ENCODE data around the gene KAZALD1.

Gene KAZALD1

DNA sequence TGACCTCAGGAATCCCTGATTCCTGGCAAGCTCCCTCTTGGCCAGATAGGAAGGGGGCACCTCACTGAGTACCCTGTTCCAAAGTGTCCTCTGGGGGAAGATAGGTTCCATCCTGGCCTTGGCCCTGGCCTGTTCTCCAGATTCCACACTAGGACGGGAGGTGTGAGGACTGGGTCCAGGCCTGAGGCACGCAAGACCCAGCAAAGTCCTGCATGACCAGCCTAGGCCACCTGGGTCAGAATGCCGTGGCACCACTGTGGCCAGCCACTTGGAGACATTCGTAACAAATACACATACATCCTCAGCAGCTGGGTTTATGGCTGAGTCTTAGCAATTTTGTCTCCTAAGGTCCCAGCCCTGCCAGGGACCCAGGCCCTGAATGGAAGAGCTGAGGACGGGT is 46.0 kb downstream of the KAZALD1 start:
- Mint-ChIP-seq H3K4me3 (no peak overlapping the region), H3K36me3 (no peaks in the 10 kb centered on the region), H3K27ac (no peak overlapping the region), H3K4me1 (no peaks in the 10 kb centered on the region), H3K9me3 (no peaks in the 10 kb centered on the region)
- ATAC-seq = no peak
- no peak for DNase-seq (ENCODE audit: low spot score in 2 of 2)

DNA sequence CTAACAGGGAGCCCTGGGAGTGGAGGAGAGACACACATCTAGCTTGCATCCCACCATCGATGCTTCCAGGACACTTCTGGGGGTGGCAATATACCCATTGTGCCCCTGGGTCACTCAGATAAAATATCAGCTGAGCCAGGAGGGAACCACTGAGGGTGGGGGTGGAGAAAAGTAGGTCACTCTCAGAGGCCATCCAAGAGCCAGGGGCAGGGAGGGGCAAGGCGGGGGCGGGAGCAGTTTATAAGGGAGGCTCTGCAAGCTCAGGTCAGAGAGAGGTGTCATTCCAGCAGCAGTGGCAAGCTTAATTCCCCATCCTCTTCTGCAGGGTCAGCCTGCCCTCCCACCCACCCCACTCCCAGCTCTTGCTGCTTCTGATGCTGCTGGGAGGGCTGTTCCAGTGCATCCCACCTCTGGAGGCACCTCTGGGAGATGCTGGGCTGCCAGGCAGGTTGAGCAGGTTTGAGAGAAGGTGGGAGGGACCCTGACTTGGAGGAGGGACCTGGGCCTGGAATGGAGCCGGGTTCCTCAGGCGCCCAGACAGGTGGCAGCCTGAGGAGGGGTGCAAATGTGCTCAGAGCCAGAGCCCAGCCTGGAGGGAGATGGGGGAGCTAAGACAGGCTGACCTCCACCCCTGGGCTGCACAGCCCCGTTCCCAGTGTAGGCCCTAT is 49.2 kb downstream of the KAZALD1 start:
- Mint-ChIP-seq H3K4me3 (no peak overlapping the region), H3K36me3 (no peaks in the 10 kb centered on the region), H3K4me1 (no peaks in the 10 kb centered on the region), H3K9me3 (no peaks in the 10 kb centered on the region), H3K27ac (no peak overlapping the region)
- no peak for DNase-seq (ENCODE audit: low spot score in 2 of 2)
- no peak for ATAC-seq

DNA sequence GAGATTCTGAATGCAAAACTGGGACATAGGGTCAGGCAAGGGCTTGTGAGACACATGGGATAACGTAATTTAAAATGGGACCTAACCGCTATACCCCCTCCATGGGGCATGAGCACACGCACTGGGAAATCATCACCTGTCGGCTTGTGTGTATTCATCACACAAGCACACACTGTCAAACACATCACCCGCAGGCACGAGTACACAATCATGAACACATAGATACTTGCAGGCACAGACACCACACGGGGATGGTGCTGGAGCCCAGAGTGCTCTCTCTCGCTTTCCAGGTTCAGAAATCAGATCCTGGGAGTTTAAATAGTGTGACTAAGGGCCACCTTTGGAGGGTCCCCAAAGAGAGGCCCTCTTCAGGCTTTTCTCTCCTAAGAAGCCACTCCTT is 49.8 kb downstream of the KAZALD1 start:
- H3K36me3 Mint-ChIP-seq = no peaks in the 10 kb centered on the region
- no peak for ATAC-seq
- no peak overlapping the region for H3K27ac Mint-ChIP-seq
- DNase-seq (ENCODE audit: low spot score in 2 of 2) = no peak
- no peaks in the 10 kb centered on the region for H3K9me3 Mint-ChIP-seq
- H3K4me1 Mint-ChIP-seq = no peaks in the 10 kb centered on the region
- no peak overlapping the region for H3K4me3 Mint-ChIP-seq

DNA sequence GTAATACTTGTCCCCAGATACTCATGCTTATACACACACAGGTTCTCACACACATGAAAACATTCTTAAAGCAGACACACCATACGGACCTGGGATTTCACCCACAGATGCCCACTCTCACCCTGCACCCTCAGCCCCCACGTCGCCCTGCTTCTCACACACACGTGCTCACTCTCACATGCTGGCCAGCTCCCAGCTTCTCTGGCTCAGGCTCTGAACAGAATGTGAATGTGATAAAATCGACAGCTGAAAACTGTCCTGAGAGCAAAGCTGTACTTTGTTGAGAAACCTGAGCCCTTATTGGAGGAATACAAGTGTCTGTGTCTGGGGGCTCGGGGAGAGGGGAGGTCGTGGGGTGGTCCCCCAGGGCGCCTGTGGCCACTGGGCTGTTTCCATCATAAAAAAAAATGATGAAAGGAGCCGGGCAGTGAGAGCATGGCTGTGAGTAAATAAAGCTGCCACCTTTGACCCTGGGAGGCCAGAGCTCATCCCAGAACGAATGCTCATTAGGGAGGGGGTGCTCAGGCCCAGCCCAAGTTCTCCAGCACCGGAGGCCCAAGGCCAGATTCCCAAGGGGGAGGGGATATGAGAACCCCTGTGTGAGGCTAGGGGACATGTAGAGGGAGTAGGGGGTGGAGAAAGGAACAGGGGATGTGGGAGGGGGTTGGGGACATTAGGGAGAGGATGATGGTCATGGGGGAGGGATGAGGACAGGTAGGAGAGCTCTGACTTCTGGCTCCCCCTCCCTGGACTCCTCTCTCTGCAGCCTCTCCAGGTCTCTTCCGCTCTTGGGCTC is 51.2 kb downstream of the KAZALD1 start:
- Mint-ChIP-seq H3K27ac (no peak overlapping the region), H3K4me3 (no peak overlapping the region)
- ATAC-seq = no peak

DNA sequence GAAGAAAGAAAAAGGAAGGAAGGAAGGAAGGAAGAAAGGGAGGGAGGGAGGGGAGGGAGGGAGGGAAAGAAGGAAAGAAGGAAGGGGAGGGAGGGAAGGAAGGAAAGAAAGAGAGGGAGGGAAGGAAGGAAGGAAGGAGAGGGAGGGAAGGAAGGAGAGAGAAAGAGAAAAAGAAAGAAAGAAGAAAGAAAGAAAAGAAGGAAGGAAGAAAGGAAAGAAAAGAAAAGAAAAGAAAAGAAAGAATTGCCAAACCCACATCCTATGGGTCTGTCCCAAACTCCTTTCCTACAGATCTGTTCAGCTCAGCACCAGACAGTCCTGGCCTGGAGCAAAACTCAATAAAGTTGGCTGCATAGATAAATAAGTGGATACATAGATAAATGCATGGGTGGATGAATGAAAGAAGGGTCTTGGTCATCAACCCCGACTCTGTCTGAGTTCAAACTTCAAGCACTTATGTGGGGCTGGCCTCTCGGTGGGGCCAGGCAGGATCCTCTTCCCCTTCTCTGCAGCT is 52.2 kb downstream of the KAZALD1 start:
- no peak for ATAC-seq
- Mint-ChIP-seq H3K36me3 (no peaks in the 10 kb centered on the region), H3K9me3 (no peaks in the 10 kb centered on the region), H3K4me1 (no peaks in the 10 kb centered on the region), H3K27ac (no peak overlapping the region), H3K4me3 (no peak overlapping the region)
- no peak for DNase-seq (ENCODE audit: low spot score in 2 of 2)

More for the DNA sequence above, 51.2 kb downstream of the KAZALD1 start:
- no peak for DNase-seq (ENCODE audit: low spot score in 2 of 2)
- H3K9me3 Mint-ChIP-seq = no peaks in the 10 kb centered on the region
- H3K36me3 Mint-ChIP-seq = no peaks in the 10 kb centered on the region
- no peaks in the 10 kb centered on the region for H3K4me1 Mint-ChIP-seq

DNA sequence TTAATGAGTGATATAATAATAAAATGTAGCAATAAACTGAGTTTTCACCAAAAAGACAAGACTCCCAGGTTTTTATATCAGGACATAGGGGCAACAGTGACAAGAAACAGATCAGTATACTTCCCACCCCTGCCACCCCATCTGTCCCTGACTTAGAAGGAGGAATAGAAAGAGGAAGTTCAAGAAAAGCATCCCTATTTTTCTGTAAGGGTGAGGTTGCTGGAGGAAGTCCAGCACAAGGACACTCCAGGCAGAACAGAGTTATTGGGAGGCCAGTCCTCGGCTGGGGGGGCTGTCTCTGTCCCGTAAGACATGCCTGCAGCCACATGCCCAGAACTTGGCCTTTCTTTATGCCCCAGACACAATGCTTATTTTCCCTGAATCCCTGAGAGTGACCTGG is 52.9 kb downstream of the KAZALD1 start:
- DNase-seq (ENCODE audit: low spot score in 2 of 2) (no peak), ATAC-seq (no peak)
- no peaks in the 10 kb centered on the region for H3K9me3 Mint-ChIP-seq
- H3K4me1 Mint-ChIP-seq = no peaks in the 10 kb centered on the region
- H3K4me3 Mint-ChIP-seq = no peak overlapping the region
- H3K27ac Mint-ChIP-seq = no peak overlapping the region
- H3K36me3 Mint-ChIP-seq = no peaks in the 10 kb centered on the region
